ENCODE results near the gene NECTIN1.

Gene NECTIN1

DNA sequence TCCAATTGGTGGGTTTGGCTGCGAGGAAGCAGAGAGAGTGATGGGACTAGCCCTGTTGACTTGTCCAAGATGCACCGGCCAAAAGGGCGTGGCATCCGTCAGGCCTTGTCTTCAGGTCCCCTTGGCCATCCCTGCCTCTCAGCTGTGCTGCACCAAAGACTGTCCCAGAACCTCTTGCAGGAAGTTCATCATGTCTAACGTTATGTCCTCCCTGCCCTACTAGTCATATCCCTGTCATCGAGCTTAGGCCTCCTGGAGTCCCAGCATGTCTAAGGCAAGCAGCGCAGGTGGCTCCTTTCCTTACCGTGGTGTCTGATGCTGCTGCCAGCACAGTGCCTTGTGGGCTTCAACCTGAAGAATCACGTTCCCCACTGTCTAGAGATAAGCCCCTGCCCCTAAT lies 51.2 kb downstream of the NECTIN1 start:
- H3K36me3 ChIP-seq (ENCODE audit: control insufficient read depth, insufficient read depth, low read length): peaks cover 48% of the 10 kb centered on the region
- H3K4me1 ChIP-seq (ENCODE audit: control insufficient read depth, insufficient read depth, low read length): no peaks in the 10 kb centered on the region
- H3K9me3 ChIP-seq (ENCODE audit: control insufficient read depth, insufficient read depth, low read length): peaks cover 13% of the 10 kb centered on the region
- no peak overlapping the region for H3K9ac ChIP-seq (ENCODE audit: low read depth, low read length)
- H3K27me3 ChIP-seq (ENCODE audit: control insufficient read depth, insufficient read depth, low read length): no peaks in the 10 kb centered on the region
- no peak overlapping the region for H3K27ac ChIP-seq (ENCODE audit: low read depth, low read length)
- no peak overlapping the region for H3K4me3 ChIP-seq (ENCODE audit: low read depth, low read length)

GRCh38 chr11:119676461-119677020 lies 52.5 kb downstream of the NECTIN1 start:
- no peaks in the 10 kb centered on the region for H3K27me3 ChIP-seq (ENCODE audit: control insufficient read depth, insufficient read depth, low read length)
- peaks cover 13% of the 10 kb centered on the region for H3K9me3 ChIP-seq (ENCODE audit: control insufficient read depth, insufficient read depth, low read length)
- no peak overlapping the region for H3K27ac ChIP-seq (ENCODE audit: low read depth, low read length)
- H3K36me3 ChIP-seq (ENCODE audit: control insufficient read depth, insufficient read depth, low read length): peaks cover 54% of the 10 kb centered on the region
- no peak overlapping the region for H3K9ac ChIP-seq (ENCODE audit: low read depth, low read length)
- no peak overlapping the region for H3K4me3 ChIP-seq (ENCODE audit: low read depth, low read length)
- no peaks in the 10 kb centered on the region; the same call in 1 of the 2 replicates for H3K4me1 ChIP-seq (ENCODE audit: control insufficient read depth, insufficient read depth, low read length)

GRCh38 chr11:119673759-119674336 lies 55.2 kb downstream of the NECTIN1 start:
- H3K4me1 ChIP-seq (ENCODE audit: control insufficient read depth, insufficient read depth, low read length): no peaks in the 10 kb centered on the region; the same call in 1 of the 2 replicates
- H3K36me3 ChIP-seq (ENCODE audit: control insufficient read depth, insufficient read depth, low read length): peaks cover 55% of the 10 kb centered on the region
- H3K9ac ChIP-seq (ENCODE audit: low read depth, low read length): no peak overlapping the region
- no peaks in the 10 kb centered on the region for H3K27me3 ChIP-seq (ENCODE audit: control insufficient read depth, insufficient read depth, low read length)
- no peak overlapping the region for H3K27ac ChIP-seq (ENCODE audit: low read depth, low read length)
- no peak overlapping the region for H3K4me3 ChIP-seq (ENCODE audit: low read depth, low read length)
- peaks cover 10% of the 10 kb centered on the region; the same call in 1 of the 2 replicates for H3K9me3 ChIP-seq (ENCODE audit: control insufficient read depth, insufficient read depth, low read length)

GRCh38 chr11:119673052-119673758 lies 55.8 kb downstream of the NECTIN1 start:
- no peak overlapping the region for H3K27ac ChIP-seq (ENCODE audit: low read depth, low read length)
- H3K27me3 ChIP-seq (ENCODE audit: control insufficient read depth, insufficient read depth, low read length): no peaks in the 10 kb centered on the region
- H3K9me3 ChIP-seq (ENCODE audit: control insufficient read depth, insufficient read depth, low read length): peaks cover 5% of the 10 kb centered on the region; the same call in 1 of the 2 replicates
- H3K36me3 ChIP-seq (ENCODE audit: control insufficient read depth, insufficient read depth, low read length): peaks cover 58% of the 10 kb centered on the region
- H3K4me3 ChIP-seq (ENCODE audit: low read depth, low read length): no peak overlapping the region
- no peaks in the 10 kb centered on the region; the same call in 1 of the 2 replicates for H3K4me1 ChIP-seq (ENCODE audit: control insufficient read depth, insufficient read depth, low read length)
- H3K9ac ChIP-seq (ENCODE audit: low read depth, low read length): no peak overlapping the region

DNA sequence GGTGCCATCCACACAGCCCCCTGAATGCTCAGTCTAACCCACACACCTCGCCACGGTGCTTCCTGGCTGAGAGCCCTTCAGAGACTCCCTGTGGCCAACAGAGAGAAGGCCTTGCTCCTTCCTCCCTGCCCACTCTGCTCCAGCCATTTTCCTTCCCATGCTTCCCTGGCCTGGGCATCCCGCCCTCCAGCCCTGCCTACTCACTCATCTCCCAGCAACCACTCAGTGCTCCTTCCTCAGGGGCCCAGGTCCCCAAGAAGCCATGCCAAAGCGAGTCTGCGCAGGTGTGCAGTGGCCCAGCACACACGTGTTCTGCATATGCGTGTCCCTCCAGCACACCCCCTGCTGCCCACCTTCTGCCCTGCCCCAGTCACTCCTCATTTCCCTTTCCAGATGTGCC lies 56.4 kb downstream of the NECTIN1 start:
- no peak overlapping the region for H3K4me3 ChIP-seq (ENCODE audit: low read depth, low read length)
- peaks cover 55% of the 10 kb centered on the region for H3K36me3 ChIP-seq (ENCODE audit: control insufficient read depth, insufficient read depth, low read length)
- H3K27ac ChIP-seq (ENCODE audit: low read depth, low read length): no peak overlapping the region
- H3K27me3 ChIP-seq (ENCODE audit: control insufficient read depth, insufficient read depth, low read length): no peaks in the 10 kb centered on the region
- H3K4me1 ChIP-seq (ENCODE audit: control insufficient read depth, insufficient read depth, low read length): no peaks in the 10 kb centered on the region; the same call in 1 of the 2 replicates
- no peak overlapping the region for H3K9ac ChIP-seq (ENCODE audit: low read depth, low read length)
- no peaks in the 10 kb centered on the region for H3K9me3 ChIP-seq (ENCODE audit: control insufficient read depth, insufficient read depth, low read length)

DNA sequence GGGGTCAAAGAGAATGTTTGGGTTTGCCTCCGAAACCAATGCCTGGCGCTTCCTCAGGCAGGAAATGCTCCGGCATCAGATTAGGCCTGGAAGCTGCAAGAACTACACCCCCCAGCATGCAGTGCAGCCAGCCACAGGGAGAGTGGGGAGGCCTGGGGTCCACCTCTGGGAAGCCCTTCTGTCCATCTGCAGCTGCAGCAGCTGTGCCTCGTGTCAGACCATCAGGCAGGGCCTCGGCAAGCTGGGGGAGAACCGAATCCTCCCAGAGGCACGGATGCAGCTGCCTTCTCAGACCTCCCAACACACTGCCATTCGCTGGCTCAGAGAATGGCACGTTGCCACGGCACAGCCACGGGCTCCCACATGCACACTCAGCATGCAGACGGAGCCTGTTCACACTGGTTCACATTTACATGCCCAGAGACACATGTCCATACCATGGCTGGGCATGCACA lies 57.4 kb downstream of the NECTIN1 start:
- H3K27ac ChIP-seq (ENCODE audit: low read depth, low read length): no peak overlapping the region
- H3K9me3 ChIP-seq (ENCODE audit: control insufficient read depth, insufficient read depth, low read length): no peaks in the 10 kb centered on the region
- peaks cover 46% of the 10 kb centered on the region for H3K36me3 ChIP-seq (ENCODE audit: control insufficient read depth, insufficient read depth, low read length)
- H3K27me3 ChIP-seq (ENCODE audit: control insufficient read depth, insufficient read depth, low read length): no peaks in the 10 kb centered on the region
- H3K4me1 ChIP-seq (ENCODE audit: control insufficient read depth, insufficient read depth, low read length): peaks cover 1% of the 10 kb centered on the region; the same call in 1 of the 2 replicates
- H3K4me3 ChIP-seq (ENCODE audit: low read depth, low read length): no peak overlapping the region
- no peak overlapping the region for H3K9ac ChIP-seq (ENCODE audit: low read depth, low read length)

GRCh38 chr11:119671051-119671450 lies 57.9 kb downstream of the NECTIN1 start:
- peaks cover 40% of the 10 kb centered on the region for H3K36me3 ChIP-seq (ENCODE audit: control insufficient read depth, insufficient read depth, low read length)
- no peaks in the 10 kb centered on the region for H3K27me3 ChIP-seq (ENCODE audit: control insufficient read depth, insufficient read depth, low read length)
- H3K4me3 ChIP-seq (ENCODE audit: low read depth, low read length): no peak overlapping the region
- H3K9ac ChIP-seq (ENCODE audit: low read depth, low read length): no peak overlapping the region
- no peak overlapping the region for H3K27ac ChIP-seq (ENCODE audit: low read depth, low read length)
- no peaks in the 10 kb centered on the region for H3K9me3 ChIP-seq (ENCODE audit: control insufficient read depth, insufficient read depth, low read length)
- peaks cover 3% of the 10 kb centered on the region; the same call in 1 of the 2 replicates for H3K4me1 ChIP-seq (ENCODE audit: control insufficient read depth, insufficient read depth, low read length)

DNA sequence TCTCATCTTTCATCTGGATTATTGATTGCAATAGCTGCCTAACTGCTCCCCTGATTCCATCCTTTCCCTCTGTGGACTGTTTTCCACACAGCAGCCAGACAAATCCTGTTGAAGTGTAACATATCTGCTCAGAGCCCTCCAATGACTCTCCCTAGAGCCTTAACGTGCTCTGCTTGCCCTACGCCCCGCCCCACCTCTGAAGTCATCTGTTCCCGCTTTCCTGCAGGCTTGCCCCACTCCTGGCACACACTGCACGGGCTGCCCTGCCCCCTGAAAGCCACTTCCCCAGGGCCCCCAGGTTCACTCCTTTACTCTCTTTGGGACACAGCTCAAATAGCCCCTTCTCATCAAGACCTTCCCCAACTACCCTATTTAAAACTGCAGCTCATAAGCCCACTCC lies 59.5 kb downstream of the NECTIN1 start:
- no peaks in the 10 kb centered on the region for H3K9me3 ChIP-seq (ENCODE audit: control insufficient read depth, insufficient read depth, low read length)
- H3K27me3 ChIP-seq (ENCODE audit: control insufficient read depth, insufficient read depth, low read length): no peaks in the 10 kb centered on the region
- H3K36me3 ChIP-seq (ENCODE audit: control insufficient read depth, insufficient read depth, low read length): peaks cover 37% of the 10 kb centered on the region
- no peak overlapping the region for H3K4me3 ChIP-seq (ENCODE audit: low read depth, low read length)
- peaks cover 3% of the 10 kb centered on the region; the same call in 1 of the 2 replicates for H3K4me1 ChIP-seq (ENCODE audit: control insufficient read depth, insufficient read depth, low read length)
- no peak overlapping the region for H3K9ac ChIP-seq (ENCODE audit: low read depth, low read length)
- H3K27ac ChIP-seq (ENCODE audit: low read depth, low read length): no peak overlapping the region

- Histone ChIP-seq H3K4me3 (ENCODE audit: low read depth, low read length) (no peak overlapping the region), H3K36me3 (ENCODE audit: control insufficient read depth, insufficient read depth, low read length) (peaks cover 29% of the 10 kb centered on the region), H3K9me3 (ENCODE audit: control insufficient read depth, insufficient read depth, low read length) (no peaks in the 10 kb centered on the region), H3K4me1 (ENCODE audit: control insufficient read depth, insufficient read depth, low read length) (peaks cover 10% of the 10 kb centered on the region), H3K27ac (ENCODE audit: low read depth, low read length) (no peak overlapping the region), H3K27me3 (ENCODE audit: control insufficient read depth, insufficient read depth, low read length) (no peaks in the 10 kb centered on the region), H3K9ac (ENCODE audit: low read depth, low read length) (no peak overlapping the region)
Measured at GRCh38 chr11:119668676-119669075, 60.3 kb downstream of the NECTIN1 start.

- no peaks in the 10 kb centered on the region for H3K27me3 ChIP-seq (ENCODE audit: control insufficient read depth, insufficient read depth, low read length)
- peaks cover 19% of the 10 kb centered on the region for H3K36me3 ChIP-seq (ENCODE audit: control insufficient read depth, insufficient read depth, low read length)
- no peaks in the 10 kb centered on the region for H3K9me3 ChIP-seq (ENCODE audit: control insufficient read depth, insufficient read depth, low read length)
- peaks cover 14% of the 10 kb centered on the region for H3K4me1 ChIP-seq (ENCODE audit: control insufficient read depth, insufficient read depth, low read length)
- no peak overlapping the region for H3K4me3 ChIP-seq (ENCODE audit: low read depth, low read length)
- no peak overlapping the region for H3K27ac ChIP-seq (ENCODE audit: low read depth, low read length)
- no peak overlapping the region for H3K9ac ChIP-seq (ENCODE audit: low read depth, low read length)
Measured at GRCh38 chr11:119666463-119667131, 62.4 kb downstream of the NECTIN1 start.
